ENCODE results near the gene TRMT1L. TPM values are rescaled to one million over a fixed set of nuclear protein-coding genes. Genes with fewer than 3 reads are reported as not detected.

TRMT1L gene
- total and polyA plus RNA-seq, 2 of the 8 experiments (the other 6 are each of a cell fraction or from before 2014, with no cell fraction given), result 13.8 to 22.3 TPM

DNA sequence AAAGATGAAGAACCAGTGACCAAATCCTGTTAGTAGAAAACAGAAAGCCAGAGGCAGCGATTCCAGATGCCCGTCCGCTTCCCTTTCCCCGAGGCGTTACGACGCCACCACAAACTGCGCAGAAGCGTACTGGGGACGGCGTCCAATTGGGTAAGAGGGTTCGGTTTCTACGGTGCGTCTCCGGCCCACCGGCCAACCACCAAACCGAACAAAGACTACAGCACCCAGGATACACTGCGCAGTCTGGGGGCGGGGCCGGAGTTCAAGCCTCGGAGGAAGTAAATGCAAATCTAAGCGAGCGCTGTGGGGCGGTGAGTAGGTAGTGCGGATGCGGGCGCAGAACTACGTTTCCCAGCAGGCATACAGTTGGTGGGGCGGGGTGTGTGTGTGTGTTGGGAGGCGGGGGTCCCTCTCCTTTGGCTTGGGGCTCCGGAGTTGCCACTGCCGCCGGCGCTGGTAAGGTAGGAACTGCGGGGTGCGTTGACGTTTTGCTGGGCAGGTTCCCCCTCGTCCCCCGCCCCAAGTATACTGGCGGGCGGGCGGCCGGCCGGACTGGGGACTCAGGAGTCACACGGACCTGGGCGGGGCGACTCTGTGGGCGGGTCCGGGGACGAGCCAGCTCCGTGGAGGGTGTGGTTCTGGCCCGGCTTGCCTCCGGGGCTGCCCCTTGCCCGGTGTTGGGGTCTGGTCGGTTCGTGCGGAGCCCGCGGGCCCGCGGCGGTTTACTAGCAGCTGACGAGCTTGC lies at the start of gene TRMT1L, which contains the start of gene SWT1 (continued):
- TF ChIP-seq YY1 (IDR thresholded peaks at IDR 0.05; ENCODE audit: low read depth, low read length) (no peak), NANOG (IDR thresholded peaks at IDR 0.05; ENCODE audit: insufficient read depth, low read depth, low read length, poor library complexity, severe bottlenecking) (peak; percentile 14), CTCF (IDR thresholded peaks at IDR 0.05; ENCODE audit: control extremely low read depth in 1 of 3, insufficient read depth in 1 of 3, low read depth in 1 of 3, low read length in 3 of 3) (no peak), BCL11A (IDR thresholded peaks at IDR 0.05; ENCODE audit: low read depth in 2 of 2, low read length in 2 of 2) (no peak), GTF2F1 (IDR thresholded peaks at IDR 0.05; ENCODE audit: borderline replicate concordance, low read depth, low read length) (no peak), POU5F1 (IDR thresholded peaks at IDR 0.05; ENCODE audit: low read depth, low read length) (no peak), TAF1 (IDR thresholded peaks at IDR 0.05; ENCODE audit: low read depth, low read length) (peak; percentile 85)
- TF ChIP-seq, protein P1, sequence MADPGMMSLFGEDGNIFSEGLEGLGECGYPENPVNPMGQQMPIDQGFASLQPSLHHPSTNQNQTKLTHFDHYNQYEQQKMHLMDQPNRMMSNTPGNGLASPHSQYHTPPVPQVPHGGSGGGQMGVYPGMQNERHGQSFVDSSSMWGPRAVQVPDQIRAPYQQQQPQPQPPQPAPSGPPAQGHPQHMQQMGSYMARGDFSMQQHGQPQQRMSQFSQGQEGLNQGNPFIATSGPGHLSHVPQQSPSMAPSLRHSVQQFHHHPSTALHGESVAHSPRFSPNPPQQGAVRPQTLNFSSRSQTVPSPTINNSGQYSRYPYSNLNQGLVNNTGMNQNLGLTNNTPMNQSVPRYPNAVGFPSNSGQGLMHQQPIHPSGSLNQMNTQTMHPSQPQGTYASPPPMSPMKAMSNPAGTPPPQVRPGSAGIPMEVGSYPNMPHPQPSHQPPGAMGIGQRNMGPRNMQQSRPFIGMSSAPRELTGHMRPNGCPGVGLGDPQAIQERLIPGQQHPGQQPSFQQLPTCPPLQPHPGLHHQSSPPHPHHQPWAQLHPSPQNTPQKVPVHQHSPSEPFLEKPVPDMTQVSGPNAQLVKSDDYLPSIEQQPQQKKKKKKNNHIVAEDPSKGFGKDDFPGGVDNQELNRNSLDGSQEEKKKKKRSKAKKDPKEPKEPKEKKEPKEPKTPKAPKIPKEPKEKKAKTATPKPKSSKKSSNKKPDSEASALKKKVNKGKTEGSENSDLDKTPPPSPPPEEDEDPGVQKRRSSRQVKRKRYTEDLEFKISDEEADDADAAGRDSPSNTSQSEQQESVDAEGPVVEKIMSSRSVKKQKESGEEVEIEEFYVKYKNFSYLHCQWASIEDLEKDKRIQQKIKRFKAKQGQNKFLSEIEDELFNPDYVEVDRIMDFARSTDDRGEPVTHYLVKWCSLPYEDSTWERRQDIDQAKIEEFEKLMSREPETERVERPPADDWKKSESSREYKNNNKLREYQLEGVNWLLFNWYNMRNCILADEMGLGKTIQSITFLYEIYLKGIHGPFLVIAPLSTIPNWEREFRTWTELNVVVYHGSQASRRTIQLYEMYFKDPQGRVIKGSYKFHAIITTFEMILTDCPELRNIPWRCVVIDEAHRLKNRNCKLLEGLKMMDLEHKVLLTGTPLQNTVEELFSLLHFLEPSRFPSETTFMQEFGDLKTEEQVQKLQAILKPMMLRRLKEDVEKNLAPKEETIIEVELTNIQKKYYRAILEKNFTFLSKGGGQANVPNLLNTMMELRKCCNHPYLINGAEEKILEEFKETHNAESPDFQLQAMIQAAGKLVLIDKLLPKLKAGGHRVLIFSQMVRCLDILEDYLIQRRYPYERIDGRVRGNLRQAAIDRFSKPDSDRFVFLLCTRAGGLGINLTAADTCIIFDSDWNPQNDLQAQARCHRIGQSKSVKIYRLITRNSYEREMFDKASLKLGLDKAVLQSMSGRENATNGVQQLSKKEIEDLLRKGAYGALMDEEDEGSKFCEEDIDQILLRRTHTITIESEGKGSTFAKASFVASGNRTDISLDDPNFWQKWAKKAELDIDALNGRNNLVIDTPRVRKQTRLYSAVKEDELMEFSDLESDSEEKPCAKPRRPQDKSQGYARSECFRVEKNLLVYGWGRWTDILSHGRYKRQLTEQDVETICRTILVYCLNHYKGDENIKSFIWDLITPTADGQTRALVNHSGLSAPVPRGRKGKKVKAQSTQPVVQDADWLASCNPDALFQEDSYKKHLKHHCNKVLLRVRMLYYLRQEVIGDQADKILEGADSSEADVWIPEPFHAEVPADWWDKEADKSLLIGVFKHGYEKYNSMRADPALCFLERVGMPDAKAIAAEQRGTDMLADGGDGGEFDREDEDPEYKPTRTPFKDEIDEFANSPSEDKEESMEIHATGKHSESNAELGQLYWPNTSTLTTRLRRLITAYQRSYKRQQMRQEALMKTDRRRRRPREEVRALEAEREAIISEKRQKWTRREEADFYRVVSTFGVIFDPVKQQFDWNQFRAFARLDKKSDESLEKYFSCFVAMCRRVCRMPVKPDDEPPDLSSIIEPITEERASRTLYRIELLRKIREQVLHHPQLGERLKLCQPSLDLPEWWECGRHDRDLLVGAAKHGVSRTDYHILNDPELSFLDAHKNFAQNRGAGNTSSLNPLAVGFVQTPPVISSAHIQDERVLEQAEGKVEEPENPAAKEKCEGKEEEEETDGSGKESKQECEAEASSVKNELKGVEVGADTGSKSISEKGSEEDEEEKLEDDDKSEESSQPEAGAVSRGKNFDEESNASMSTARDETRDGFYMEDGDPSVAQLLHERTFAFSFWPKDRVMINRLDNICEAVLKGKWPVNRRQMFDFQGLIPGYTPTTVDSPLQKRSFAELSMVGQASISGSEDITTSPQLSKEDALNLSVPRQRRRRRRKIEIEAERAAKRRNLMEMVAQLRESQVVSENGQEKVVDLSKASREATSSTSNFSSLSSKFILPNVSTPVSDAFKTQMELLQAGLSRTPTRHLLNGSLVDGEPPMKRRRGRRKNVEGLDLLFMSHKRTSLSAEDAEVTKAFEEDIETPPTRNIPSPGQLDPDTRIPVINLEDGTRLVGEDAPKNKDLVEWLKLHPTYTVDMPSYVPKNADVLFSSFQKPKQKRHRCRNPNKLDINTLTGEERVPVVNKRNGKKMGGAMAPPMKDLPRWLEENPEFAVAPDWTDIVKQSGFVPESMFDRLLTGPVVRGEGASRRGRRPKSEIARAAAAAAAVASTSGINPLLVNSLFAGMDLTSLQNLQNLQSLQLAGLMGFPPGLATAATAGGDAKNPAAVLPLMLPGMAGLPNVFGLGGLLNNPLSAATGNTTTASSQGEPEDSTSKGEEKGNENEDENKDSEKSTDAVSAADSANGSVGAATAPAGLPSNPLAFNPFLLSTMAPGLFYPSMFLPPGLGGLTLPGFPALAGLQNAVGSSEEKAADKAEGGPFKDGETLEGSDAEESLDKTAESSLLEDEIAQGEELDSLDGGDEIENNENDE (IDR thresholded peaks at IDR 0.05; ENCODE audit: insufficient replicate concordance, low read length), result no peak

Measured in H1 (cell line).